HG03442 (cell line): ENCODE measurements around the gene ZNF786.
"Not testable (repeated sequence)": the region's sequence is repeated elsewhere in the genome, so short reads cannot be mapped to it uniquely, and the experiment has no call there.

Source experiments
- ATAC-seq: cut with Tn5 transposase; IDR thresholded peaks from one replicate; pipeline ENCODE4 v1.9.1; 2021; ENCODE audit warnings: mild to moderate bottlenecking, moderate library complexity; ENCODE audit not compliant: unreplicated experiment

ZNF786 gene

GRCh38 chr7:149090397-149091195, at the start of gene ZNF786:
TSS of gene ZNF786 (minus strand) at chr7:149090718. CDS start at chr7:149090640, 78 bp downstream.
- peak; percentile 79 for ATAC-seq

- ATAC-seq = no peak
Measured at GRCh38 chr7:149136118-149136517, 45.6 kb upstream of the ZNF786 start.

GRCh38 chr7:149133028-149133710, 42.7 kb upstream of the ZNF786 start:
- no peak for ATAC-seq

- ATAC-seq = no peak
Measured at GRCh38 chr7:149130572-149131198, 40.2 kb upstream of the ZNF786 start.

- ATAC-seq = peak; percentile 37
Measured at GRCh38 chr7:149126662-149127266, 36.2 kb upstream of the ZNF786 start.

GRCh38 chr7:149125863-149126661, 35.5 kb upstream of the ZNF786 start, which contains the start of gene ZNF425:
TSS of gene ZNF425 (minus strand) at chr7:149126324. CDS start at chr7:149126213, 111 bp downstream.
- peak; percentile 84 for ATAC-seq

GRCh38 chr7:149125189-149125862, 34.8 kb upstream of the ZNF786 start:
- no peak for ATAC-seq

GRCh38 chr7:149109969-149110368, 19.5 kb upstream of the ZNF786 start:
- ATAC-seq = no peak

GRCh38 chr7:149104749-149105148, 14.2 kb upstream of the ZNF786 start:
- no peak for ATAC-seq

- ATAC-seq = no peak
Measured at GRCh38 chr7:149104214-149104613, 13.7 kb upstream of the ZNF786 start.

GRCh38 chr7:149103424-149103823, 12.9 kb upstream of the ZNF786 start:
- ATAC-seq = no peak

- ATAC-seq = no peak
Measured at GRCh38 chr7:149102666-149103065, 12.1 kb upstream of the ZNF786 start.

- no peak for ATAC-seq
Measured at GRCh38 chr7:149100821-149101220, 10.3 kb upstream of the ZNF786 start.

GRCh38 chr7:149099058-149099457, 8.5 kb upstream of the ZNF786 start:
- ATAC-seq = no peak

- ATAC-seq = no peak
Measured at GRCh38 chr7:149097088-149097487, 6.6 kb upstream of the ZNF786 start.

- ATAC-seq = no peak
Measured at GRCh38 chr7:149093228-149093627, 2.7 kb upstream of the ZNF786 start.

GRCh38 chr7:149092244-149092643, 1.7 kb upstream of the ZNF786 start:
- not testable (repeated sequence) for ATAC-seq

GRCh38 chr7:149087376-149087775, 3.1 kb downstream of the ZNF786 start:
- ATAC-seq = no peak

GRCh38 chr7:149085866-149086265, 4.7 kb downstream of the ZNF786 start:
- ATAC-seq = no peak

- ATAC-seq = no peak
Measured at GRCh38 chr7:149084407-149084806, 6.1 kb downstream of the ZNF786 start.
